GM12878 (cell line): Measurements from ENCODE around the gene TAAR2. TPM values are rescaled to one million over a fixed set of nuclear protein-coding genes. Genes with fewer than 3 reads are reported as not detected.

Experiments used
- ATAC-seq: fragments of 200-7000 bp; cut with Tn5 transposase; 3 replicates; pipeline ENCODE4 v1.9.1; 2020; ENCODE audit warnings: mild to moderate bottlenecking, moderate library complexity
- BruUV-seq: library from RNA; stranded (reverse); fragments of 400-500 nt; replicated peaks from 2 replicates; lab custom pipeline; 2021; lab: Mats Ljungman, UMichigan
- CTCF ChIA-PET: fragments of 300-600 bp; sonication (Branson Sonifier 250); formaldehyde crosslinking; extraction: SDS; loops from one replicate; lab custom pipeline; 2021; ENCODE audit warnings: inconsistent platforms; lab: Yijun Ruan, JAX
- POLR2A ChIA-PET: fragments of 350-600 bp; formaldehyde crosslinking; extraction: SDS; loops from one replicate; lab custom pipeline; 2021; ENCODE audit warnings: inconsistent platforms; lab: Charles Lee
- RAD21 ChIA-PET: fragments of 300-600 bp; sonication (Branson Sonifier 250); formaldehyde crosslinking; loops from one replicate; lab custom pipeline; 2023; ENCODE audit warnings: antibody characterized with exemption; ENCODE audit not compliant: unreplicated experiment; lab: Charles Lee
- SMC1A ChIA-PET: fragments of 300-600 bp; sonication (Branson Sonifier 250); formaldehyde crosslinking; loops from one replicate; lab custom pipeline; 2023; ENCODE audit not compliant: unreplicated experiment, uncharacterized antibody; lab: Charles Lee
- DNase-seq: peaks from one replicate; pipeline ENCODE4 v3.0.0-alpha.2; 2011; ENCODE audit warnings: low read depth, low spot score
- FAIRE-seq: peaks from 3 replicates; lab custom pipeline; 2011; peaks lifted over from hg19 to GRCh38; lab: Jason Lieb, UNC
- H2AFZ ChIP-seq: 2 replicates; pipeline ENCODE4 v1.6.0; 2011; ENCODE audit warnings: low read depth, low read length, control low read depth; ENCODE audit not compliant: control insufficient read depth
- H3K27ac ChIP-seq: 2 replicates; pipeline ENCODE4 v1.5.1; 2011; ENCODE audit warnings: control low read depth; ENCODE audit not compliant: control insufficient read depth, insufficient read depth
- H3K27me3 ChIP-seq, 2 experiments: replicated peaks in 1 of 2; 2 replicates each; pipeline versions ENCODE4 v1.6.0 to v1.6.1; 2011; ENCODE audit warnings: low read length in 1 of 2; ENCODE audit not compliant: control insufficient read depth in 2 of 2, insufficient read depth in 2 of 2
- H3K36me3 ChIP-seq, 2 experiments: 2 replicates each; pipeline ENCODE4 v1.5.1; 2011; ENCODE audit warnings: low read length in 1 of 2; ENCODE audit not compliant: control insufficient read depth in 2 of 2, insufficient read depth in 2 of 2
- H3K4me1 ChIP-seq: 2 replicates; pipeline ENCODE4 v1.6.1; 2011; ENCODE audit warnings: mild to moderate bottlenecking, low read length, moderate library complexity, mixed read lengths; ENCODE audit not compliant: control insufficient read depth, insufficient read depth
- H3K4me2 ChIP-seq: 2 replicates; pipeline ENCODE4 v1.6.0; 2011; ENCODE audit warnings: control low read depth; ENCODE audit not compliant: control insufficient read depth, insufficient read depth
- H3K4me3 ChIP-seq: fragments of 200-600 bp; sonication (generic); 2 replicates; pipeline ENCODE4 v1.5.1; 2016
- H3K79me2 ChIP-seq: 2 replicates; pipeline ENCODE4 v1.6.0; 2011; ENCODE audit warnings: low read length; ENCODE audit not compliant: control insufficient read depth, insufficient read depth
- H3K9ac ChIP-seq: 2 replicates; pipeline ENCODE4 v1.8.0; 2011; ENCODE audit warnings: low read length, control low read depth, mixed read lengths; ENCODE audit not compliant: control insufficient read depth, insufficient read depth
- H3K9me3 ChIP-seq: replicated peaks from 3 replicates; pipeline ENCODE4 v1.5.1; 2011; ENCODE audit warnings: mild to moderate bottlenecking, low read length; ENCODE audit not compliant: control insufficient read depth, insufficient read depth
- H4K20me1 ChIP-seq: 2 replicates; pipeline ENCODE4 v1.6.0; 2011; ENCODE audit not compliant: control insufficient read depth, insufficient read depth
- ATF7 ChIP-seq: fragments of 450-650 bp; IDR thresholded peaks from 2 replicates; pipeline ENCODE4 v1.6.1; 2016; ENCODE audit warnings: low read depth, mild to moderate bottlenecking
- BCL11A ChIP-seq: IDR thresholded peaks from 2 replicates; pipeline ENCODE4 v1.6.1; 2011; ENCODE audit warnings: low read depth, low read length
- BMI1 ChIP-seq: fragments of 450-650 bp; IDR thresholded peaks from 2 replicates; pipeline ENCODE4 v1.6.1; 2016; ENCODE audit warnings: mild to moderate bottlenecking, moderate library complexity, borderline replicate concordance
- EP300 ChIP-seq, 2 experiments: fragments of 150-350 bp in 1 of 2; IDR thresholded peaks; 2 replicates each; pipeline ENCODE4 v1.6.1; 2011 to 2012; ENCODE audit warnings: low read depth in 2 of 2, low read length in 2 of 2, borderline replicate concordance in 1 of 2, improper control_type of control experiment in 1 of 2, inconsistent platforms in 1 of 2; ENCODE audit not compliant: control insufficient read depth in 1 of 2
- MXI1 ChIP-seq: fragments of 150-350 bp; IDR thresholded peaks from 2 replicates; pipeline ENCODE4 v1.6.1; 2011; ENCODE audit warnings: low read depth, mild to moderate bottlenecking, inconsistent platforms, low read length, improper control_type of control experiment
- MYB ChIP-seq: fragments of 150-350 bp; IDR thresholded peaks from 2 replicates; pipeline ENCODE4 v1.6.1; 2014; ENCODE audit warnings: mild to moderate bottlenecking, low read depth, low read length, borderline replicate concordance
- NR2F1 ChIP-seq: fragments of 450-650 bp; conservative IDR thresholded peaks from 2 replicates; pipeline ENCODE4 v1.6.1; 2017; ENCODE audit warnings: mild to moderate bottlenecking
- PAX5 ChIP-seq: IDR thresholded peaks from 2 replicates; pipeline ENCODE4 v1.6.1; 2011; ENCODE audit warnings: low read depth, low read length, borderline replicate concordance
- RBBP5 ChIP-seq: fragments of 200-600 bp; sonication (generic); conservative IDR thresholded peaks from 2 replicates; pipeline ENCODE4 v1.6.1; 2016
- RCOR1 ChIP-seq: conservative IDR thresholded peaks from 2 replicates; pipeline ENCODE4 v1.6.1; 2012; ENCODE audit warnings: low read depth, low read length, improper control_type of control experiment
- SPI1 ChIP-seq: IDR thresholded peaks from 2 replicates; pipeline ENCODE4 v1.6.1; 2011; ENCODE audit warnings: low read depth, mild to moderate bottlenecking, low read length, moderate library complexity, borderline replicate concordance; ENCODE audit not compliant: insufficient read depth
- TCF12 ChIP-seq: IDR thresholded peaks from 2 replicates; pipeline ENCODE4 v1.6.1; 2011; ENCODE audit warnings: low read depth, mild to moderate bottlenecking, low read length
- ZNF217 ChIP-seq: fragments of 450-650 bp; IDR thresholded peaks from 2 replicates; pipeline ENCODE4 v1.6.1; 2017; ENCODE audit warnings: antibody characterized with exemption, mild to moderate bottlenecking
- ZNF384 ChIP-seq: IDR thresholded peaks from 2 replicates; pipeline ENCODE4 v1.6.1; 2012; ENCODE audit warnings: low read depth, mild to moderate bottlenecking, low read length, improper control_type of control experiment, borderline replicate concordance
- ZNF622 ChIP-seq: fragments of 450-650 bp; IDR thresholded peaks from 2 replicates; pipeline ENCODE4 v1.6.1; 2017; ENCODE audit warnings: mild to moderate bottlenecking, inconsistent platforms
- ZZZ3 ChIP-seq: IDR thresholded peaks from 2 replicates; pipeline ENCODE4 v1.6.1; 2011; ENCODE audit warnings: low read depth; ENCODE audit not compliant: control insufficient read depth, insufficient read length
- in situ Hi-C: fragments of 300-500 bp; cut with MboI; formaldehyde crosslinking; loops from 9 replicates; pipeline ENCODE4 v1.14.3; 2018; ENCODE audit warnings: mixed read lengths
- intact Hi-C: fragments of 100-400 bp; cut with micrococcal nuclease; formaldehyde crosslinking; loops from one replicate; pipeline ENCODE4 v1.14.2; 2022; ENCODE audit not compliant: unreplicated experiment
- polyA plus RNA-seq, 11 experiments: library from polyadenylated mRNA; depleted of rRNA in 4 of 11; unstranded in 6 of 11; stranded (reverse) in 5 of 11; fragments of >200 nt; fragmentation: Nextera tagmentation in 4 of 11; fragmentation: Illumina TruSeq in 1 of 11; extraction: Ambion mirVana in 4 of 11; extraction: Trizol in 1 of 11; gene quantifications; 1 replicate in 1 of 11; 2 replicates in 10 of 11; pipeline versions ENCODE4 v1.2.1 to v1.2.3, GENCODE V29; 2011 to 2016; ENCODE audit warnings: inconsistent platforms in 2 of 11, missing spikeins in 2 of 11, low read depth in 1 of 11
- total RNA-seq, 4 experiments: library from RNA; depleted of rRNA in 3 of 4; stranded (reverse); fragments of >200 nt in 3 of 4; fragmentation: Illumina TruSeq in 1 of 4; extraction: Trizol in 1 of 4; gene quantifications; 2 replicates each; pipeline versions ENCODE4 v1.2.1 to v1.2.3, GENCODE V29; 2013 to 2021
- TF ChIP-seq, protein P1 (sequence below): IDR thresholded peaks from 2 replicates; pipeline ENCODE4 v1.6.1; 2012; ENCODE audit warnings: mild to moderate bottlenecking, low read depth, low read length
- TF ChIP-seq, protein P2 (sequence below): fragments of 450-650 bp; conservative IDR thresholded peaks from 2 replicates; pipeline ENCODE4 v1.6.1; 2017; ENCODE audit warnings: mild to moderate bottlenecking, moderate library complexity
- TF ChIP-seq, protein P3 (sequence below), 3 experiments: IDR thresholded peaks in 2 of 3; conservative IDR thresholded peaks in 1 of 3; 2 replicates each; pipeline ENCODE4 v1.5.1; 2011; ENCODE audit warnings: low read depth in 3 of 3, low read length in 3 of 3, mild to moderate bottlenecking in 3 of 3, control low read depth in 2 of 3, moderate library complexity in 2 of 3, inconsistent platforms in 1 of 3, mixed read lengths in 1 of 3; ENCODE audit not compliant: control insufficient read depth in 2 of 3, insufficient read depth in 1 of 3; ENCODE audit errors: extremely low read depth in 1 of 3

TAAR2 gene
- total and polyA plus RNA-seq, 10 of the 15 experiments (the other 5 are each of a cell fraction or from before 2014, with no cell fraction given) = not detected

DNA sequence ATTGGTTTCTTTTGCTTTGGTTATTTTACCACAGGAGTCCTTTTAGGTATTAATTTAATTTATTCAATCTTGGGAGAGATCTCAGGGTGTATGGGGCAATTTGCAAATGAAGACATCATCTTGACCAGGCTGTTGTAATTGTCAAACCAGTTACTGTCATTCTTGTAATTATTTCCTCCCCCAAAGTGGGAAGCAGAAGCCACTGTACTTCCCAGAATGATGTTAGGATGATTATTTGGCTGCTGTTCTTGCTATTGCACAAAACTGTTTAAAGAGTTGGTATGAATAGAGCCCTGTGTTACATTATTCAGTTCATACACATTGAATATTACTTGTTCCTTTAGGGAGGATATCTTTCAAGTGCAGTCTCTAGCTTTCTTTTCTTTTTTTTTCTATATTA lies 52.3 kb downstream of the TAAR2 start:
- SMC1A ChIA-PET = no interaction called here
- no peaks in the 10 kb centered on the region for H3K4me1 ChIP-seq
- BruUV-seq = no TSS peak
- intact Hi-C loops = no loop called here
- no peak overlapping the region for H3K9ac ChIP-seq
- RAD21 ChIA-PET = no interaction called here
- POLR2A ChIA-PET = no interaction called here
- H3K4me3 ChIP-seq = no peak overlapping the region
- no peaks in the 10 kb centered on the region for H3K27me3 ChIP-seq
- no peak for FAIRE-seq
- CTCF ChIA-PET = no interaction called here
- H3K27ac ChIP-seq = no peak overlapping the region
- no peaks in the 10 kb centered on the region for H3K9me3 ChIP-seq
- H3K79me2 ChIP-seq = no peaks in the 10 kb centered on the region
- H4K20me1 ChIP-seq = no peaks in the 10 kb centered on the region
- no peak overlapping the region for H2AFZ ChIP-seq
- TF ChIP-seq ZNF217 = no peak
- TF ChIP-seq ZNF384 = no peak
- no peak for TF ChIP-seq ZNF622
- TF ChIP-seq MXI1 = no peak
- no peak for TF ChIP-seq MYB
- no peak for TF ChIP-seq RBBP5
- no peak for TF ChIP-seq EP300 (IDR thresholded peaks at IDR 0.05; ENCODE audit: borderline replicate concordance in 1 of 2, control insufficient read depth in 1 of 2, low read depth in 2 of 2, low read length in 2 of 2)
- no peak for TF ChIP-seq ZZZ3
- TF ChIP-seq TCF12 = no peak
- no peak for TF ChIP-seq PAX5
- no peak for TF ChIP-seq RCOR1
- TF ChIP-seq, protein P1, sequence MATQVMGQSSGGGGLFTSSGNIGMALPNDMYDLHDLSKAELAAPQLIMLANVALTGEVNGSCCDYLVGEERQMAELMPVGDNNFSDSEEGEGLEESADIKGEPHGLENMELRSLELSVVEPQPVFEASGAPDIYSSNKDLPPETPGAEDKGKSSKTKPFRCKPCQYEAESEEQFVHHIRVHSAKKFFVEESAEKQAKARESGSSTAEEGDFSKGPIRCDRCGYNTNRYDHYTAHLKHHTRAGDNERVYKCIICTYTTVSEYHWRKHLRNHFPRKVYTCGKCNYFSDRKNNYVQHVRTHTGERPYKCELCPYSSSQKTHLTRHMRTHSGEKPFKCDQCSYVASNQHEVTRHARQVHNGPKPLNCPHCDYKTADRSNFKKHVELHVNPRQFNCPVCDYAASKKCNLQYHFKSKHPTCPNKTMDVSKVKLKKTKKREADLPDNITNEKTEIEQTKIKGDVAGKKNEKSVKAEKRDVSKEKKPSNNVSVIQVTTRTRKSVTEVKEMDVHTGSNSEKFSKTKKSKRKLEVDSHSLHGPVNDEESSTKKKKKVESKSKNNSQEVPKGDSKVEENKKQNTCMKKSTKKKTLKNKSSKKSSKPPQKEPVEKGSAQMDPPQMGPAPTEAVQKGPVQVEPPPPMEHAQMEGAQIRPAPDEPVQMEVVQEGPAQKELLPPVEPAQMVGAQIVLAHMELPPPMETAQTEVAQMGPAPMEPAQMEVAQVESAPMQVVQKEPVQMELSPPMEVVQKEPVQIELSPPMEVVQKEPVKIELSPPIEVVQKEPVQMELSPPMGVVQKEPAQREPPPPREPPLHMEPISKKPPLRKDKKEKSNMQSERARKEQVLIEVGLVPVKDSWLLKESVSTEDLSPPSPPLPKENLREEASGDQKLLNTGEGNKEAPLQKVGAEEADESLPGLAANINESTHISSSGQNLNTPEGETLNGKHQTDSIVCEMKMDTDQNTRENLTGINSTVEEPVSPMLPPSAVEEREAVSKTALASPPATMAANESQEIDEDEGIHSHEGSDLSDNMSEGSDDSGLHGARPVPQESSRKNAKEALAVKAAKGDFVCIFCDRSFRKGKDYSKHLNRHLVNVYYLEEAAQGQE = no peak
- TF ChIP-seq BMI1 = no peak
- TF ChIP-seq, protein P2, sequence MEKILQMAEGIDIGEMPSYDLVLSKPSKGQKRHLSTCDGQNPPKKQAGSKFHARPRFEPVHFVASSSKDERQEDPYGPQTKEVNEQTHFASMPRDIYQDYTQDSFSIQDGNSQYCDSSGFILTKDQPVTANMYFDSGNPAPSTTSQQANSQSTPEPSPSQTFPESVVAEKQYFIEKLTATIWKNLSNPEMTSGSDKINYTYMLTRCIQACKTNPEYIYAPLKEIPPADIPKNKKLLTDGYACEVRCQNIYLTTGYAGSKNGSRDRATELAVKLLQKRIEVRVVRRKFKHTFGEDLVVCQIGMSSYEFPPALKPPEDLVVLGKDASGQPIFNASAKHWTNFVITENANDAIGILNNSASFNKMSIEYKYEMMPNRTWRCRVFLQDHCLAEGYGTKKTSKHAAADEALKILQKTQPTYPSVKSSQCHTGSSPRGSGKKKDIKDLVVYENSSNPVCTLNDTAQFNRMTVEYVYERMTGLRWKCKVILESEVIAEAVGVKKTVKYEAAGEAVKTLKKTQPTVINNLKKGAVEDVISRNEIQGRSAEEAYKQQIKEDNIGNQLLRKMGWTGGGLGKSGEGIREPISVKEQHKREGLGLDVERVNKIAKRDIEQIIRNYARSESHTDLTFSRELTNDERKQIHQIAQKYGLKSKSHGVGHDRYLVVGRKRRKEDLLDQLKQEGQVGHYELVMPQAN = no peak
- TF ChIP-seq, protein P3, sequence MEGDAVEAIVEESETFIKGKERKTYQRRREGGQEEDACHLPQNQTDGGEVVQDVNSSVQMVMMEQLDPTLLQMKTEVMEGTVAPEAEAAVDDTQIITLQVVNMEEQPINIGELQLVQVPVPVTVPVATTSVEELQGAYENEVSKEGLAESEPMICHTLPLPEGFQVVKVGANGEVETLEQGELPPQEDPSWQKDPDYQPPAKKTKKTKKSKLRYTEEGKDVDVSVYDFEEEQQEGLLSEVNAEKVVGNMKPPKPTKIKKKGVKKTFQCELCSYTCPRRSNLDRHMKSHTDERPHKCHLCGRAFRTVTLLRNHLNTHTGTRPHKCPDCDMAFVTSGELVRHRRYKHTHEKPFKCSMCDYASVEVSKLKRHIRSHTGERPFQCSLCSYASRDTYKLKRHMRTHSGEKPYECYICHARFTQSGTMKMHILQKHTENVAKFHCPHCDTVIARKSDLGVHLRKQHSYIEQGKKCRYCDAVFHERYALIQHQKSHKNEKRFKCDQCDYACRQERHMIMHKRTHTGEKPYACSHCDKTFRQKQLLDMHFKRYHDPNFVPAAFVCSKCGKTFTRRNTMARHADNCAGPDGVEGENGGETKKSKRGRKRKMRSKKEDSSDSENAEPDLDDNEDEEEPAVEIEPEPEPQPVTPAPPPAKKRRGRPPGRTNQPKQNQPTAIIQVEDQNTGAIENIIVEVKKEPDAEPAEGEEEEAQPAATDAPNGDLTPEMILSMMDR (IDR thresholded peaks at IDR 0.05 in 2 of 3, conservative IDR thresholded peaks at IDR 0.05 in 1 of 3; ENCODE audit: control insufficient read depth in 2 of 3, extremely low read depth in 1 of 3, insufficient read depth in 1 of 3, low read depth in 3 of 3, low read length in 3 of 3) = no peak
- no peak for TF ChIP-seq BCL11A
- TF ChIP-seq SPI1 = no peak
- no peak for TF ChIP-seq ATF7
- TF ChIP-seq NR2F1 = no peak
- TF ChIP-seq, all 136 proteins: peak for 0
- ATAC-seq (no peak), DNase-seq (no peak)
- H3K4me2 ChIP-seq = no peak overlapping the region
- in situ Hi-C loops = no loop called here
- H3K36me3 ChIP-seq = no peaks in the 10 kb centered on the region
